ENCODE results near the gene GJB6.

DNA sequence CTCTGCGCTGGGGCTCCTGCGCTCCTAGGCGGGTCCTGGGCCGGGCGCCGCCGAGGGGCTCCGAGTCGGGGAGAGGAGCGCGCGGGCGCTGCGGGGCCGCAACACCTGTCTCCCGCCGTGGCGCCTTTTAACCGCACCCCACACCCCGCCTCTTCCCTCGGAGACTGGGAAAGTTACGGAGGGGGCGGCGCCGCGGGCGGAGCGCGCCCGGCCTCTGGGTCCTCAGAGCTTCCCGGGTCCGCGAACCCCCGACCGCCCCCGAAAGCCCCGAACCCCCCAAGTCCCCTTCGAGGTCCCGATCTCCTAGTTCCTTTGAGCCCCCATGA, 39.3 kb downstream of the GJB6 start, which contains the start of gene GJB2:
- no peak for TF ChIP-seq POLR2A (IDR thresholded peaks at IDR 0.05)
- TF ChIP-seq, protein P1, sequence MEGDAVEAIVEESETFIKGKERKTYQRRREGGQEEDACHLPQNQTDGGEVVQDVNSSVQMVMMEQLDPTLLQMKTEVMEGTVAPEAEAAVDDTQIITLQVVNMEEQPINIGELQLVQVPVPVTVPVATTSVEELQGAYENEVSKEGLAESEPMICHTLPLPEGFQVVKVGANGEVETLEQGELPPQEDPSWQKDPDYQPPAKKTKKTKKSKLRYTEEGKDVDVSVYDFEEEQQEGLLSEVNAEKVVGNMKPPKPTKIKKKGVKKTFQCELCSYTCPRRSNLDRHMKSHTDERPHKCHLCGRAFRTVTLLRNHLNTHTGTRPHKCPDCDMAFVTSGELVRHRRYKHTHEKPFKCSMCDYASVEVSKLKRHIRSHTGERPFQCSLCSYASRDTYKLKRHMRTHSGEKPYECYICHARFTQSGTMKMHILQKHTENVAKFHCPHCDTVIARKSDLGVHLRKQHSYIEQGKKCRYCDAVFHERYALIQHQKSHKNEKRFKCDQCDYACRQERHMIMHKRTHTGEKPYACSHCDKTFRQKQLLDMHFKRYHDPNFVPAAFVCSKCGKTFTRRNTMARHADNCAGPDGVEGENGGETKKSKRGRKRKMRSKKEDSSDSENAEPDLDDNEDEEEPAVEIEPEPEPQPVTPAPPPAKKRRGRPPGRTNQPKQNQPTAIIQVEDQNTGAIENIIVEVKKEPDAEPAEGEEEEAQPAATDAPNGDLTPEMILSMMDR (IDR thresholded peaks at IDR 0.05): no peak
